Measurements from ENCODE around the gene NELL1. TPM values are rescaled to one million over a fixed set of nuclear protein-coding genes. Genes with fewer than 3 reads are reported as not detected.

Gene NELL1
- total RNA-seq, 6 experiments from 2014 or later: not detected

DNA sequence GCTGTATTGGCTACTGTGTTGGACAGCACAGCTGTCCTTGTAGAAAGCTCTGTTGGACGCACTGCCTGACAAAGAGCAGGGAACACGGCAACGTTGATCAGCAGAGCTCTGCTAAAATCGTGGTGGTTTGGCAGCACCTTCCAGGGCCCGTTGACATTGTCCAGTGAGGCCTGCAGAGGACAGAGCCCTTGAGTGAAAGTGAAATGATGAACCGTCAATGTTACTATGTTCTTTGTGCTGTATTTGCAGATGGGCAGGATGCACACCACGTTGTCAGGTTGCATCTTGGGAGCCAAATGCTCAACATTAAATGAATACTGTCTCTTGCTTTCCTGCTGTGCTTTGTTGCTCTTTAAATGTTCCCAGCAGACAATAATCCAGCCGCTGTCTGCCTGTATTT lies 69.7 kb downstream of the NELL1 start:
- no peak overlapping the region for H3K27ac Mint-ChIP-seq
- no peaks in the 10 kb centered on the region for H3K36me3 Mint-ChIP-seq (ENCODE audit: low read depth)
- TF ChIP-seq, protein P1, sequence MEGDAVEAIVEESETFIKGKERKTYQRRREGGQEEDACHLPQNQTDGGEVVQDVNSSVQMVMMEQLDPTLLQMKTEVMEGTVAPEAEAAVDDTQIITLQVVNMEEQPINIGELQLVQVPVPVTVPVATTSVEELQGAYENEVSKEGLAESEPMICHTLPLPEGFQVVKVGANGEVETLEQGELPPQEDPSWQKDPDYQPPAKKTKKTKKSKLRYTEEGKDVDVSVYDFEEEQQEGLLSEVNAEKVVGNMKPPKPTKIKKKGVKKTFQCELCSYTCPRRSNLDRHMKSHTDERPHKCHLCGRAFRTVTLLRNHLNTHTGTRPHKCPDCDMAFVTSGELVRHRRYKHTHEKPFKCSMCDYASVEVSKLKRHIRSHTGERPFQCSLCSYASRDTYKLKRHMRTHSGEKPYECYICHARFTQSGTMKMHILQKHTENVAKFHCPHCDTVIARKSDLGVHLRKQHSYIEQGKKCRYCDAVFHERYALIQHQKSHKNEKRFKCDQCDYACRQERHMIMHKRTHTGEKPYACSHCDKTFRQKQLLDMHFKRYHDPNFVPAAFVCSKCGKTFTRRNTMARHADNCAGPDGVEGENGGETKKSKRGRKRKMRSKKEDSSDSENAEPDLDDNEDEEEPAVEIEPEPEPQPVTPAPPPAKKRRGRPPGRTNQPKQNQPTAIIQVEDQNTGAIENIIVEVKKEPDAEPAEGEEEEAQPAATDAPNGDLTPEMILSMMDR (IDR thresholded peaks at IDR 0.05): no peak
- H3K9me3 Mint-ChIP-seq: peaks cover 25% of the 10 kb centered on the region
- no peak overlapping the region for H3K4me3 Mint-ChIP-seq
- no peak for DNase-seq
- H3K4me1 Mint-ChIP-seq (ENCODE audit: low read depth): no peaks in the 10 kb centered on the region
- H3K27me3 Mint-ChIP-seq (ENCODE audit: insufficient read depth): no peaks in the 10 kb centered on the region

DNA sequence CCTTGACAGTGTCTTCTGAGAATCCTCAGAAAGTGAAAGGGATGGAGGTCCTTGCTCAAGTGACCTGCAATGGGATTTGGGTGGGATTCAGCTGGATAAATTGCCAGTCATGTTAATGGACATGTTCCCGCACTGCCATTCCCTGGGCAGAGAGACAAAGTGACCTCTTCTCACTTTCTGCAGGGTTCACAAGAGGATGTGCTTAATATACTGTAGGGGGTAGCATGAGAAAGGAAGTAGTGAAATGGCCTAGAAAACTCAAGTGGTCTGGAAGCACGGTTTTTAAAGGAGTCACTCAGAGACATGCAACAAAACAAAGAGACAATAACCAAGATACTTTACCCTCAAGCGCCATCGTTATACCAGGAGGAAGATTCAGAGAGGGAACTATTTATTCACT lies 70.2 kb downstream of the NELL1 start:
- Mint-ChIP-seq H3K36me3 (ENCODE audit: low read depth) (no peaks in the 10 kb centered on the region), H3K9me3 (peaks cover 27% of the 10 kb centered on the region), H3K4me3 (no peak overlapping the region), H3K27ac (no peak overlapping the region), H3K4me1 (ENCODE audit: low read depth) (no peaks in the 10 kb centered on the region), H3K27me3 (ENCODE audit: insufficient read depth) (no peaks in the 10 kb centered on the region)
- DNase-seq: no peak
- TF ChIP-seq, protein P1 (IDR thresholded peaks at IDR 0.05): no peak

DNA sequence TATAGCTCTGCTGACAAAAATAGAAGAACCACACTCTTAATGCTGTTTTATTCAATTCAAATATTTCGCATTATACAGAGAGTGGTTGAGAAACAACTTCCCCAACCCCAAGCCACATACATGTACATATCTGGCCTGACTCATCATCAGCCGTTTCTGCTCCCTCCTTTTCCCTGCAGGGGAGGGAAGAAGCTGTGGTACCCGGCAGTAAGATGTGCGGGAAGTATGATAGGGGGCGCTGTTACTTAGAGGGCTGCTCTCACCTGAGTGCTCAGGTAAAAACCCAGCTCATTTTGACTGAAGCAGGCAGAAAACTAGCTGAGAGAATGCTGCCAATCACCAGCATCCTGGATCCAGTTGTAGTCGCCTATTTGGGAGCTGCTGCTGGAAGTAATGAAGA lies 85.5 kb downstream of the NELL1 start:
- H3K27ac Mint-ChIP-seq: no peak overlapping the region
- H3K9me3 Mint-ChIP-seq: peaks cover 49% of the 10 kb centered on the region
- TF ChIP-seq, protein P1 (IDR thresholded peaks at IDR 0.05): peak; percentile 22; the same call in 1 of the 2 replicates
- no peak for DNase-seq
- H3K4me1 Mint-ChIP-seq (ENCODE audit: low read depth): no peaks in the 10 kb centered on the region
- H3K36me3 Mint-ChIP-seq (ENCODE audit: low read depth): no peaks in the 10 kb centered on the region
- H3K27me3 Mint-ChIP-seq (ENCODE audit: insufficient read depth): no peaks in the 10 kb centered on the region; the same call in 1 of the 2 replicates
- H3K4me3 Mint-ChIP-seq: no peak overlapping the region

DNA sequence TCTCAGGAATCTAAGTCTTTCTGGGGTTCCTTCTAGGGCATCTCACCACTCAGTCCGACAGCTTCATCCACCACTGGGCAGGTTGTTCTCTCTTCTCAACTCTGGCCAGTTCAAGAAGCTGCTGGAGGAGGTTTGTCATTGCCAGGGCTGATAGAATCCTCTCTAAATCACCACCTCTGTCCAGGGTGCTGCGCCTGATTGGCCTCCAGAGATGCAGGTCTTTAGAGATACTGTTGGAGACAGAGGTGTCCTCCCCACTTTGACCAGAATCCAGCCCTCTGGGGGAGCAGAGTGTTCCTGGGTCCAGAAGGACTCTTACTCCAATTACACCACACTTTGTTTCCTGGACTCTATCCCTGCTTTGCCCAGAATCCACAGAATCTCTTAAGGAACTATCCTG lies 90.2 kb downstream of the NELL1 start:
- H3K9me3 Mint-ChIP-seq: peaks cover 71% of the 10 kb centered on the region

DNA sequence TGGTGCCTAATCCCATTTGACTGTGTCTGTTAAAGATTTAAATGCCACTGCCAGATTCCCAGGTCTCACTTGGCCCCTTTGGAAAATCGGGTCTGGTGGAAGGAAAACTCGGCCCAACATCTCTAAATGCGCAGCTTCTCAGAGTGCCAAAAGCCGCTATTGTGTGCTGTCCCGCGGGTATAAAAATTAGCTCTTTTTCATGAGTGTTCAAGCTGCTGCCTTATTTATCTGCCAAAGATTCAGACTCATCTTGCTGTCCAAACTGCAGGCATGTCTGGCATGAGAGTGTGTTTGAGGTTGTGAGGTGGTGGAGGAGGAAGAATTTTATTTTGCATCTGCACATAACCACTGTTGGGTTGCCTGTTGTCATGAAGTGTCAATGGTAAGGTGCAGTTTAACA lies 91.4 kb downstream of the NELL1 start:
- no peak for DNase-seq
- no peaks in the 10 kb centered on the region; the same call in 1 of the 2 replicates for H3K27me3 Mint-ChIP-seq (ENCODE audit: insufficient read depth)

More for the DNA sequence above, 90.2 kb downstream of the NELL1 start:
- no peaks in the 10 kb centered on the region; the same call in 1 of the 2 replicates for H3K27me3 Mint-ChIP-seq (ENCODE audit: insufficient read depth)
- TF ChIP-seq, protein P1 (IDR thresholded peaks at IDR 0.05): no peak
- no peaks in the 10 kb centered on the region for H3K4me1 Mint-ChIP-seq (ENCODE audit: low read depth)
- H3K36me3 Mint-ChIP-seq (ENCODE audit: low read depth): no peaks in the 10 kb centered on the region
- no peak for DNase-seq
- no peak overlapping the region for H3K4me3 Mint-ChIP-seq
- H3K27ac Mint-ChIP-seq: no peak overlapping the region

More for the DNA sequence above, 91.4 kb downstream of the NELL1 start:
- peaks cover 71% of the 10 kb centered on the region for H3K9me3 Mint-ChIP-seq
- H3K4me3 Mint-ChIP-seq: no peak overlapping the region
- H3K27ac Mint-ChIP-seq: no peak overlapping the region
- TF ChIP-seq, protein P1 (IDR thresholded peaks at IDR 0.05): no peak
- H3K36me3 Mint-ChIP-seq (ENCODE audit: low read depth): no peaks in the 10 kb centered on the region
- no peaks in the 10 kb centered on the region for H3K4me1 Mint-ChIP-seq (ENCODE audit: low read depth)
